ENCODE results near the gene RGS6.

RGS6 gene

GRCh38 chr14:72514660-72515025 lies 582.4 kb downstream of the RGS6 start:
- H3K4me3 ChIP-seq (ENCODE audit: low read depth, low read length), result no peak overlapping the region
- no peaks in the 10 kb centered on the region for H3K36me3 ChIP-seq (replicated peaks)
- no peak overlapping the region for H3K27ac ChIP-seq
- no peaks in the 10 kb centered on the region for H3K27me3 ChIP-seq (replicated peaks)
- no peak for TF ChIP-seq CTCF (IDR thresholded peaks at IDR 0.05; ENCODE audit: low read depth, low read length, missing control alignments)
- no peak for DNase-seq
- in situ Hi-C loops (cut with HindIII; ENCODE audit: low pct_ligation_motif_present, low sequenced_read_pairs), result loop anchor here (25.0 kb wide), 1 partner anchor 423 kb away; the partner anchor contains the start of gene DCAF4

GRCh38 chr14:72515779-72516770 lies 583.8 kb downstream of the RGS6 start:
- H3K36me3 ChIP-seq (replicated peaks), result no peaks in the 10 kb centered on the region
- peak; percentile 61 for TF ChIP-seq CTCF (IDR thresholded peaks at IDR 0.05; ENCODE audit: low read depth, low read length, missing control alignments)
- H3K27ac ChIP-seq, result no peak overlapping the region
- no peaks in the 10 kb centered on the region for H3K27me3 ChIP-seq (replicated peaks)
- in situ Hi-C loops (cut with HindIII; ENCODE audit: low pct_ligation_motif_present, low sequenced_read_pairs), result loop anchor here (25.0 kb wide), 1 partner anchor 421 kb away; the partner anchor contains the start of gene DCAF4
- H3K4me3 ChIP-seq (ENCODE audit: low read depth, low read length), result no peak overlapping the region
- DNase-seq, result peak; percentile 25

GRCh38 chr14:72516936-72517700 lies 584.9 kb downstream of the RGS6 start:
- TF ChIP-seq CTCF (IDR thresholded peaks at IDR 0.05; ENCODE audit: low read depth, low read length, missing control alignments), result peak; percentile 93
- no peak overlapping the region for H3K27ac ChIP-seq
- peak; percentile 81 for DNase-seq
- H3K27me3 ChIP-seq (replicated peaks), result no peaks in the 10 kb centered on the region
- in situ Hi-C loops (cut with HindIII; ENCODE audit: low pct_ligation_motif_present, low sequenced_read_pairs), result loop anchor here (25.0 kb wide), 1 partner anchor 420 kb away; the partner anchor contains the start of gene DCAF4
- H3K36me3 ChIP-seq (replicated peaks), result no peaks in the 10 kb centered on the region
- no peak overlapping the region for H3K4me3 ChIP-seq (ENCODE audit: low read depth, low read length)

GRCh38 chr14:72517736-72518135 lies 585.5 kb downstream of the RGS6 start:
- DNase-seq, result no peak
- TF ChIP-seq CTCF (IDR thresholded peaks at IDR 0.05; ENCODE audit: low read depth, low read length, missing control alignments), result no peak
- in situ Hi-C loops (cut with HindIII; ENCODE audit: low pct_ligation_motif_present, low sequenced_read_pairs), result loop anchor here (25.0 kb wide), 1 partner anchor 420 kb away; the partner anchor contains the start of gene DCAF4
- Histone ChIP-seq H3K27ac (no peak overlapping the region), H3K4me3 (ENCODE audit: low read depth, low read length) (no peak overlapping the region), H3K36me3 (replicated peaks) (no peaks in the 10 kb centered on the region), H3K27me3 (replicated peaks) (no peaks in the 10 kb centered on the region)

- no peaks in the 10 kb centered on the region for H3K36me3 ChIP-seq (replicated peaks)
- no peak for TF ChIP-seq CTCF (IDR thresholded peaks at IDR 0.05; ENCODE audit: low read depth, low read length, missing control alignments)
- no peaks in the 10 kb centered on the region for H3K27me3 ChIP-seq (replicated peaks)
- no peak overlapping the region for H3K4me3 ChIP-seq (ENCODE audit: low read depth, low read length)
- no peak overlapping the region for H3K27ac ChIP-seq
- no peak for DNase-seq
- in situ Hi-C loops (cut with HindIII; ENCODE audit: low pct_ligation_motif_present, low sequenced_read_pairs), result loop anchor here (25.0 kb wide), 1 partner anchor 418 kb away; the partner anchor contains the start of gene DCAF4
Observed at GRCh38 chr14:72518809-72519377, 586.7 kb downstream of the RGS6 start.

All from brain microvascular endothelial cell (primary cell).